Adrenal gland (tissue), 5 donors: ENCODE data around the gene NAV2.

ENCODE experiments used
- POLR2A ChIP-seq, 2 donors: fragments of 450-650 bp; IDR thresholded peaks; one replicate each; pipeline ENCODE4 v1.6.1; 2017; ENCODE audit warnings: antibody characterized with exemption in 2 of 2, mild to moderate bottlenecking in 2 of 2, moderate library complexity in 1 of 2
- TF ChIP-seq, protein P1 (sequence below), 6 experiments: fragments of 450-650 bp in 4 of 6; fragments of 200-600 bp in 2 of 6; sonication (generic) in 1 of 6; IDR thresholded peaks; 1 replicate in 5 of 6; 2 replicates in 1 of 6; pipeline versions ENCODE4 v1.5.1 to v1.8.0; 2016 to 2021; ENCODE audit warnings: antibody characterized with exemption in 6 of 6, mild to moderate bottlenecking in 2 of 6, moderate library complexity in 1 of 6
- donor health status: DM: no; HTN: no; CAD: no.

DNA sequence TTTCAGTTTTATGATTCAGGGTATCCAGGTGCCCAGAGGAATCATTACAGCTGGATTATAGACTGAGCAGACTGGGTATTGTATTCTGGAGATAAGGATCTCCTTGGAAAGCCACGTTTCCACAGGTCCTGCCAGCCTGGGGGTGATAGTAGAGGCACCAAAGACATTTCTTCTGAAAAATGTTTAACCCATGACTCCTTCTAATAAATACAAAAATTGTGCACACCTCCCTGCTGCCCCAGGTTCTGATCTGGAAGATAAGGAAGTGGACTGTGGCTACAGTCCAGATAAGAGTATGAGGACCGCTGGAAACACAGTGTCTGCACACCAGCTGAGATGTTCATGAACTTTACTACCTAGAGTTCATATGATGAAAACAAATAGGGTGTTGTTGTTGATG lies 255.2 kb downstream of the NAV2 start:
- TF ChIP-seq, protein P1, sequence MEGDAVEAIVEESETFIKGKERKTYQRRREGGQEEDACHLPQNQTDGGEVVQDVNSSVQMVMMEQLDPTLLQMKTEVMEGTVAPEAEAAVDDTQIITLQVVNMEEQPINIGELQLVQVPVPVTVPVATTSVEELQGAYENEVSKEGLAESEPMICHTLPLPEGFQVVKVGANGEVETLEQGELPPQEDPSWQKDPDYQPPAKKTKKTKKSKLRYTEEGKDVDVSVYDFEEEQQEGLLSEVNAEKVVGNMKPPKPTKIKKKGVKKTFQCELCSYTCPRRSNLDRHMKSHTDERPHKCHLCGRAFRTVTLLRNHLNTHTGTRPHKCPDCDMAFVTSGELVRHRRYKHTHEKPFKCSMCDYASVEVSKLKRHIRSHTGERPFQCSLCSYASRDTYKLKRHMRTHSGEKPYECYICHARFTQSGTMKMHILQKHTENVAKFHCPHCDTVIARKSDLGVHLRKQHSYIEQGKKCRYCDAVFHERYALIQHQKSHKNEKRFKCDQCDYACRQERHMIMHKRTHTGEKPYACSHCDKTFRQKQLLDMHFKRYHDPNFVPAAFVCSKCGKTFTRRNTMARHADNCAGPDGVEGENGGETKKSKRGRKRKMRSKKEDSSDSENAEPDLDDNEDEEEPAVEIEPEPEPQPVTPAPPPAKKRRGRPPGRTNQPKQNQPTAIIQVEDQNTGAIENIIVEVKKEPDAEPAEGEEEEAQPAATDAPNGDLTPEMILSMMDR (IDR thresholded peaks at IDR 0.05), result no peak
- no peak for TF ChIP-seq POLR2A (IDR thresholded peaks at IDR 0.05)
